ENCODE data around the gene FYN. TPM values are rescaled to one million over a fixed set of nuclear protein-coding genes. Genes with fewer than 3 reads are reported as not detected.
"Not testable (repeated sequence)": the region's sequence is repeated elsewhere in the genome, so short reads cannot be mapped to it uniquely, and the experiment has no call there.

Gene FYN
- total RNA-seq, 1 donor from 2014 or later = 474 TPM

DNA sequence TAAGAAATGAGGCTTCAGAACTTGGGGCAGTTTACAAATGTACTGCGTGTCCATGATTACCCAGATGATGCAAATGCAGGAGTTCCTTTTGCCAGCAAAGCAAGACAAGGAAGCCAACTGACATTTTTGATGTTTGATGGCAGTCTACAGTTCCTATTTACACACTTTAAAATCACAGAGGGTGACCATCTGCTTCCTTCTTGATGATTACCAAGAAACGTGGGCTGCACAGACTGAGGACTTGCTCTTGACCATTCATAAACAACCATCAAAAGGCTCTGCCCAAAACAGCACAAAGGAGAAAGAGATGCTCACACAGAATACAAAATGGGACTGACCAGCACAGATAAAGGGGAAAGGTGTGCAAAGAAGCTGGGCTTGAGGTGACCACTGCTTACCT lies 187.7 kb downstream of the FYN start:
- TF ChIP-seq, protein P1, sequence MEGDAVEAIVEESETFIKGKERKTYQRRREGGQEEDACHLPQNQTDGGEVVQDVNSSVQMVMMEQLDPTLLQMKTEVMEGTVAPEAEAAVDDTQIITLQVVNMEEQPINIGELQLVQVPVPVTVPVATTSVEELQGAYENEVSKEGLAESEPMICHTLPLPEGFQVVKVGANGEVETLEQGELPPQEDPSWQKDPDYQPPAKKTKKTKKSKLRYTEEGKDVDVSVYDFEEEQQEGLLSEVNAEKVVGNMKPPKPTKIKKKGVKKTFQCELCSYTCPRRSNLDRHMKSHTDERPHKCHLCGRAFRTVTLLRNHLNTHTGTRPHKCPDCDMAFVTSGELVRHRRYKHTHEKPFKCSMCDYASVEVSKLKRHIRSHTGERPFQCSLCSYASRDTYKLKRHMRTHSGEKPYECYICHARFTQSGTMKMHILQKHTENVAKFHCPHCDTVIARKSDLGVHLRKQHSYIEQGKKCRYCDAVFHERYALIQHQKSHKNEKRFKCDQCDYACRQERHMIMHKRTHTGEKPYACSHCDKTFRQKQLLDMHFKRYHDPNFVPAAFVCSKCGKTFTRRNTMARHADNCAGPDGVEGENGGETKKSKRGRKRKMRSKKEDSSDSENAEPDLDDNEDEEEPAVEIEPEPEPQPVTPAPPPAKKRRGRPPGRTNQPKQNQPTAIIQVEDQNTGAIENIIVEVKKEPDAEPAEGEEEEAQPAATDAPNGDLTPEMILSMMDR (IDR thresholded peaks at IDR 0.05; ENCODE audit: unreplicated experiment) = no peak
- peaks cover 14% of the 10 kb centered on the region for H3K27me3 Mint-ChIP-seq (ENCODE audit: unreplicated experiment)
- peaks cover 48% of the 10 kb centered on the region for H3K4me1 Mint-ChIP-seq (ENCODE audit: unreplicated experiment)
- no peak for DNase-seq (ENCODE audit: low spot score)
- H3K36me3 Mint-ChIP-seq (ENCODE audit: low read depth, unreplicated experiment) = peaks cover 76% of the 10 kb centered on the region
- no peaks in the 10 kb centered on the region for H3K9me3 Mint-ChIP-seq (ENCODE audit: unreplicated experiment)
- H3K27ac Mint-ChIP-seq (ENCODE audit: unreplicated experiment) = no peak overlapping the region
- H3K4me3 Mint-ChIP-seq (ENCODE audit: unreplicated experiment) = no peak overlapping the region

DNA sequence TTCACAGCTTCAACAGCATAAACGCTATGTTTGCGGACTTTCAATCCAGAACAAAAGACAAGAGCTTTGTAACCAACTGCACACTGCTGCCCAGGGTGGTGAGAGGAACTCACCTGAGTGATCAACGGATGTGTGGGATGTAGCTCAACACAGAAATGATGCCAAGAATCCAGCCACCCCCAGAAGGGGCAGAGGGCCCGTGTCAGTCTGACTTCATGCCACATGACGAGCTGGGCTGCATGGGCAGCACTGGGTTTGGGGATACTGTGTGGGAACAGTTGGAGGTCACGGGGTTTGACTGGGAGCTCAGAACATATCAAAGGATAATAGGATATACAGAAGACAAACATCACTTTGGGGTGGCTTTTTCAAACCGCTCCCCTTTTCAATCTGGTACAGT lies 188.2 kb downstream of the FYN start:
- no peak for DNase-seq (ENCODE audit: low spot score)
- TF ChIP-seq, protein P1 (IDR thresholded peaks at IDR 0.05; ENCODE audit: unreplicated experiment) = no peak
- peaks cover 12% of the 10 kb centered on the region for H3K27me3 Mint-ChIP-seq (ENCODE audit: unreplicated experiment)
- peaks cover 48% of the 10 kb centered on the region for H3K4me1 Mint-ChIP-seq (ENCODE audit: unreplicated experiment)
- peaks cover 74% of the 10 kb centered on the region for H3K36me3 Mint-ChIP-seq (ENCODE audit: low read depth, unreplicated experiment)
- H3K9me3 Mint-ChIP-seq (ENCODE audit: unreplicated experiment) = no peaks in the 10 kb centered on the region
- peak overlapping the region; percentile 81 for H3K27ac Mint-ChIP-seq (ENCODE audit: unreplicated experiment)
- H3K4me3 Mint-ChIP-seq (ENCODE audit: unreplicated experiment) = peak overlapping the region; percentile 12

DNA sequence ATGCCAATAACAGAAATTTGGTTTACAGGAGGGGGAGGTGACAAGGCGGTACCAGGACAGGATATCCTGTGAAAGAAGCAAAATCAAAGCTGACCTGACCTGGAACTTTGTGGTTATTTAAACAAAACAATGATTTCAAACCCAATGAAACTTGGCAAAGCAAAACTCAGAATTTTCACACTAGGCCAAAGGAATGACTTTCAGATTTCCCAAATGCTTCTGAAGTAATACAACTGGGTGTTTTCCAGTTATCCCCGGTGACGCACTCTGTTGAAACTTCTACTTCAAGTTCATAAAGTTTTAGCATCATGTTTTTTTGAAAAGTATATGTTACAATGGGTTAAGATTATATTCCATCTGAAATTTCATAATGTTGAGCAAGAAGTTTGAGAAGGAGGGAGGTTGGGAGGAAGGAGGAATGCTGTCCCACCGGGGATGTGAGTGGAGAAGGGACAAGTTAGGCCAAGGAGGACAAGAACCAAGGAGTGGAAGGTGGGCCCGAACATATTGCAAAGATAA lies 189.4 kb downstream of the FYN start:
- no peak for DNase-seq (ENCODE audit: low spot score)
- Mint-ChIP-seq H3K27me3 (ENCODE audit: unreplicated experiment) (peaks cover 8% of the 10 kb centered on the region), H3K4me1 (ENCODE audit: unreplicated experiment) (peaks cover 48% of the 10 kb centered on the region), H3K4me3 (ENCODE audit: unreplicated experiment) (peak overlapping the region; percentile 61), H3K9me3 (ENCODE audit: unreplicated experiment) (no peaks in the 10 kb centered on the region), H3K36me3 (ENCODE audit: low read depth, unreplicated experiment) (peaks cover 67% of the 10 kb centered on the region), H3K27ac (ENCODE audit: unreplicated experiment) (peak overlapping the region; percentile 81)
- TF ChIP-seq, protein P1 (IDR thresholded peaks at IDR 0.05; ENCODE audit: unreplicated experiment) = no peak

DNA sequence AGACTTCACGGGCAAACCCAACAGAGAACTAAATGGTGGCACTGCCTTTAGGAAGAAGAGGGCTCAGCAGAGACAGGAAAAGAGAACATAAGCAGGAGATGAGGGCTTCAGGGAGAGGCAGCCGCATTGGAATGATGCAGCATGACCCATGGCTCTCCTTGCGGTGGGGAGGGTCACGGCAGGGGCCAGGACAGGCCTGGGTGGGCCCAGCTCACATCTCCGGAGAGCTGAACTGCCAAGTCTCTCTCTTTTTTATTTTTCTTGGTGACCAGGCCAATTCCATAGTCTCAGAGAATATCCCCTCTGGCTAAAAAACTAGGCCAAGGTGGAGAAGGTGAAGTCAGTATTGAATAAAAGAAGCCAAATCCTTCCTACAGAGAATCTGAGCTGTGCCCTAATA lies 190.1 kb downstream of the FYN start:
- H3K4me1 Mint-ChIP-seq (ENCODE audit: unreplicated experiment) = peaks cover 51% of the 10 kb centered on the region
- no peak overlapping the region for H3K4me3 Mint-ChIP-seq (ENCODE audit: unreplicated experiment)
- H3K9me3 Mint-ChIP-seq (ENCODE audit: unreplicated experiment) = no peaks in the 10 kb centered on the region
- no peak for DNase-seq (ENCODE audit: low spot score)
- TF ChIP-seq, protein P1 (IDR thresholded peaks at IDR 0.05; ENCODE audit: unreplicated experiment) = no peak
- H3K36me3 Mint-ChIP-seq (ENCODE audit: low read depth, unreplicated experiment) = peaks cover 69% of the 10 kb centered on the region
- H3K27ac Mint-ChIP-seq (ENCODE audit: unreplicated experiment) = peak overlapping the region; percentile 81
- H3K27me3 Mint-ChIP-seq (ENCODE audit: unreplicated experiment) = peaks cover 10% of the 10 kb centered on the region

DNA sequence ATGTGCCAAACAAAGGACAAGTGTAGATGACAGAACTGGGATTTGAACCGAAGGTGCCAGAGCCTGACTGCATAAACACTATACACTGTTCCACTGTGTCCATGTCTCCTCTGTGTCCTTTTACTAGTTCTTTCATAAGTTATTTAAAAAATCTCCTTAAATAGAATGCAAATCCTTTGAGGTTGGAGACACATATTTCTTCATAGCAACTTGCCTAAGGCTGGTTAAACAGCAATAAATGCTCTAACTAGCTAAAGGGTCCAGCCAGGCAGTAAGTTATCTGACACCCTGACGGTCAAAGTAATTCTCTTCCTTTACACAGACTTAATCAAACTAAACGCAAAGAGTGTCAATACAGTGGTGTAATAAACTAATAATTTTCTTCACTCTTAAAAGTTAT lies 191.4 kb downstream of the FYN start:
- DNase-seq (ENCODE audit: low spot score) = no peak
- Mint-ChIP-seq H3K27ac (ENCODE audit: unreplicated experiment) (no peak overlapping the region), H3K4me1 (ENCODE audit: unreplicated experiment) (peaks cover 52% of the 10 kb centered on the region), H3K27me3 (ENCODE audit: unreplicated experiment) (peaks cover 9% of the 10 kb centered on the region), H3K4me3 (ENCODE audit: unreplicated experiment) (peak overlapping the region; percentile 48), H3K9me3 (ENCODE audit: unreplicated experiment) (no peaks in the 10 kb centered on the region), H3K36me3 (ENCODE audit: low read depth, unreplicated experiment) (peaks cover 62% of the 10 kb centered on the region)
- TF ChIP-seq, protein P1 (IDR thresholded peaks at IDR 0.05; ENCODE audit: unreplicated experiment) = no peak

DNA sequence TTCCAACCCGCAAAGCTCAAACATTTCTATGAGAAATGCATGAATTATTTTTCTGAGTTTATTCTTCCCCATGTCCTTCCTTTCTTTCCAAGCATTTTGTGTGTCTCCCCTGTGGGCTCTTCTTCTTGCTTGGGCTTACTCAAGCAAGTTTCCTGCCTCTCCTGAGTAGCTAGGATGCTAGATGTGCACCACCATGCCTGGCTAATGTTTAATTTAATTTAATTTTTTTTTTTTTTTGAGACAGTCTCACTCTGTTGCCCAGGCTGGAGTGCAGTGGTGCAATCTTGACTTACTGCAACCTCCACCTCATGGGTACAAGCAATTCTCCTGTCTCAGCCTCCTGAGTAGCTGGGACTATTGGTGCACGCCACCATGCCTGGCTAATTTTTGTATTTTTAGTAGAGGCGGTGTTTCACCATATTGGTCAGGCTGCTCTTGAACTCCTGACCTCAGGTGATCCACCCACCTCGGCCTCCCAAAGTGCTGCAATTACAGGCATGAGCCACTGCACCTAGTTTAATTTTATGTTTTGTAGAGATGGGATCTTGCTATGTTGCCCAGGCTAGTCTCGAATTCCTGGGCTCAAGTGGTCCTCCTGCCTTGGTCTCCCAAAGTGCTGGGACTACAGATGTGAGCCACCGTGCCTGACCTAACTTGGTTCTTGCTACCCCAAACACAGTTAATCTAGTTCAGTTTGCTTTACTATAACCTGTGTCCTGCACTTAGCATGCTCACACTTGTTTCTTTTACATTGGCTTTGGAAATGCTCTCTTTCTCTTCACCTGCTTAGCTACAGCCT lies 192.2 kb downstream of the FYN start:
- Mint-ChIP-seq H3K27ac (ENCODE audit: unreplicated experiment) (peak overlapping the region; percentile 64), H3K4me3 (ENCODE audit: unreplicated experiment) (peak overlapping the region; percentile 19), H3K36me3 (ENCODE audit: low read depth, unreplicated experiment) (peaks cover 57% of the 10 kb centered on the region), H3K4me1 (ENCODE audit: unreplicated experiment) (peaks cover 47% of the 10 kb centered on the region)
- H3K27me3 Mint-ChIP-seq (ENCODE audit: unreplicated experiment); H3K9me3 Mint-ChIP-seq (ENCODE audit: unreplicated experiment); DNase-seq (ENCODE audit: low spot score): not testable (repeated sequence)
